Measurements from ENCODE around the gene PRSS1.
"Not testable (repeated sequence)": the region's sequence is repeated elsewhere in the genome, so short reads cannot be mapped to it uniquely, and the experiment has no call there.

The PRSS1 gene

DNA sequence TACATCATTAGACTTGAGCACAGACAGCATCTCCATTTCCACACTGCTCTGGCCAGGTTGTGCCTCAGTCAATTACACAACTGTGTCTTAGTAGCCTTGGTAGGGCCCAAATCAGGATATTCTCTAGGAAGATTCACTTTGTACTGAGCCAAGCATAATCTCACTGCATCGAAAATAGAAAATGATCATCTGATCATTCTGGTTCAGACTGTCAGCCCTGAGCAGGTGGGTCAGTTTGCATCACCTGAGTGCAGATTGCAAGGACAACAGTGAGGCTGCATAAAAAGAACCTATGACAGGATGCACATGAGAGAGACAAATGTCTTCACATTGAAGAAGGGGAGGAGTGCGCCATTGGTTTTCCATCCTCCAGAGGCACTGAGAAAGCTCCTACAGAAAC, 862 bp upstream of the PRSS1 start:
- not testable (repeated sequence) for DNase-seq (ENCODE audit: low read depth)

- no peak for DNase-seq (ENCODE audit: low read depth)
These were observed 1.2 kb downstream of the PRSS1 start for GRCh38 chr7:142750321-142750938.

DNA sequence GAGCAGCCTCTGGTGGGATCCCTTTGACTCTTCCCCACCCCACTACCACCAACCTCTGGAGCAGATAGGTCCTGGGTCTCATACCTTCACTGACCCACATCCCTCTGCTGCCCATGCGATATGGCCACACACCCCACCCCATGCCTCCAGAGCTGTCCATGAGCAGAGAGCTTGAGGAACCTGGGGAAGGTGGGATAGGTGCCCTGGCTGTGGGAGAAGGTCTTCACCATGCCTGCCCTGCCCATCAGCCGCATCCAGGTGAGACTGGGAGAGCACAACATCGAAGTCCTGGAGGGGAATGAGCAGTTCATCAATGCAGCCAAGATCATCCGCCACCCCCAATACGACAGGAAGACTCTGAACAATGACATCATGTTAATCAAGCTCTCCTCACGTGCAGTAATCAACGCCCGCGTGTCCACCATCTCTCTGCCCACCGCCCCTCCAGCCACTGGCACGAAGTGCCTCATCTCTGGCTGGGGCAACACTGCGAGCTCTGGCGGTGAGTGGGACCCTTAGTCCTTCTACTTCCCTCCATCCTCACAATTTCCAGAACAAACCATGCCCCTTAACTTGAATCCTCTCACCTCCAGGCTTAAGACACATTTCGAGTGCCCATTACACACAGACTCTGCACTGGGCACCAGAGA, 2.4 kb downstream of the PRSS1 start:
- DNase-seq (ENCODE audit: low read depth): not testable (repeated sequence)

- no peak for DNase-seq (ENCODE audit: low read depth)
These were observed 3.3 kb downstream of the PRSS1 start for GRCh38 chr7:142752376-142753225.

DNA sequence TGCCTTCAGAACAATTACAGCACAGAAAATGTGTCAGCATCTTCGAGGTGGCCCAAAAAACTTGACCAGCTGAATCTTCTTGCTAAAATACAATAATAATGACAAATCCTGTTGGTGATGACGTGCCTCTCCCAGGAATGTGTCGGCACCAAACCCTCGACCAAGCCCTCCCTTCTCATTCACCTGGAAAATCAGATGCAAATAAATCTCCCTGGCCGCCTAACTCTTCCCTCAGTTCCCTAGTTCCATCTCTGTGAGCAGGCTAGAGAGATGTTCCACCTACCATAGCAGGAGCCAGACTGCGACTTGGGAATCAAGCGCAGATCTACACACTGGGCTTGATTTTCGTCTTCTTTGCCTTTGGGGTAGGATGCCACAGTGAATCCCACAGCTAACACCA, 4.1 kb downstream of the PRSS1 start:
- DNase-seq (ENCODE audit: low read depth): no peak

DNA sequence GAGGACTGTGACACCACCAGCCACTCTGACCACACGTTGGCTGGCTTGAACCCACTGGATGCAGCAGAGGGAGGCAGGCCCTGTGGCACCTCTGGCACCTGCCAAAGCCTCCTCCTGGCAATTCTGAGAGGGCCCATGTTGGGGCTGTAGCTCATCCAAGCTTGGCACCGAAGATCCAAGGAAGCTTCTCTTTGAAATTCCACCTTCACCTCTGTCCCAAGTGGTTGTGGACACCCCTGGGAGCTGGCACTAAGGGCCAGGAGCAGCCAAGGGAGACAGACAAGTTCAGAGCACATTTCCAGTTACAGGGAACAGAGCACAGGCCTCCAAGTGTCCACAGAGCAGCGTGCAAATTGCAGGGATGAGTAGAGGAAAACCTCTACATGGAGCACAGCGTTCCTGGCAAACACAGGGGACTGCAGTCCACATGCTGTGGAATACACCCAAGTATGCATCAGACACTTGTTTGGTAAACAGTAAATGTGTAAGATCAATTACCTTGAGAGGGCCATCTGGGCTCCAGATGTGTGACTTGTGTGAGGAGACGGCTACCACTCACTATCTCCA, 4.7 kb downstream of the PRSS1 start:
- DNase-seq (ENCODE audit: low read depth): not testable (repeated sequence)

- no peak for DNase-seq (ENCODE audit: low read depth)
These were observed 5.7 kb downstream of the PRSS1 start for GRCh38 chr7:142754681-142755575.

DNA sequence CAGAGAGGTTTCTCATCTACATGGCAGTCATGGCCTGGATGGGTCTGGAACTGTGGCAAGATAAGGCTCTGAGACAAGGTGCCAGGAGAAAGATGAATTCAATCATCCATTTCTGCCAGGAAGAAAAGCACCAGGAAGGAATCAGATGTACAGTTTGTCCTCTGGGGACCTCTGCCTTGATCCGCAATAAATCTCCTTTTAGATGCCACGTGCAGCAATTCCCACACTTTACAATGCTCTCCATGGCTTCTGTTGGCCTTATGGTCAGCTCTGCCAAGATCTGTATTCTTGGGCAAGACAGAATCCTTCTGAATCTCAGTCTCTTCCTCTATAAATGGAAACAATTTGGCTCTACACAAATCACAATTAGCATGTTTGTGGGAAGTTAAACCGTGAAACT, 9.0 kb downstream of the PRSS1 start:
- DNase-seq (ENCODE audit: low read depth): not testable (repeated sequence)

- DNase-seq (ENCODE audit: low read depth): no peak
These were observed 10.2 kb downstream of the PRSS1 start for GRCh38 chr7:142759433-142759832.

DNA sequence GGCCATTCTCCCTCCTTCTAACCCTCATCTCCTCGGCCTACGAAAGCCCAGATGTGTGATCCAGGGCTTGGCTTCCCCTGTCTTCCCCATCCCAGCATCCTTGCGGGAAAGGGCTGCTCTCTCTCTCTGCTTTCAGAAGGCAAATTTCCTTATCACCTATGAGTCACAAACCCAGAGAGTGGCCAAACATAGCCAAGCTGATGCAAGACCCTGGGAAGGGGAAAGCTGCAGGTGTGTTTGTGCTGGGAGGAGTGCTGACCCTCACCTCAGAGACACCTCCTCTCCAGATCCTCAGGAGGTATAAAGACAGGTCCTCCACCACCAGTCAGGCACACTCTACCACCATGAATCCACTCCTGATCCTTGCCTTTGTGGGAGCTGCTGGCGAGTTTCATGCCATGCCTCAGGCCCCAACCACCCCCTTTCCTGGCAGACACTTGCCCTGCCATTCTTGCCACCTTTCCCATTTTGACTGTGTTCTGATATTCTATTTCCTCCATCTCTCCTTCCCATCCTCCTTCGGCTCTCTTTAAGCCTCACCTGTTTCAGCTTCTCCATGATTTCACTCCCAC, 10.9 kb downstream of the PRSS1 start:
- no peak for DNase-seq (ENCODE audit: low read depth)

GRCh38 chr7:142761606-142762005, 12.3 kb downstream of the PRSS1 start:
- not testable (repeated sequence) for DNase-seq (ENCODE audit: low read depth)

- no peak for DNase-seq (ENCODE audit: low read depth)
These were observed 12.8 kb downstream of the PRSS1 start for GRCh38 chr7:142762104-142762503.

- DNase-seq (ENCODE audit: low read depth): no peak
These were observed 18.2 kb downstream of the PRSS1 start for GRCh38 chr7:142767451-142767850.

DNA sequence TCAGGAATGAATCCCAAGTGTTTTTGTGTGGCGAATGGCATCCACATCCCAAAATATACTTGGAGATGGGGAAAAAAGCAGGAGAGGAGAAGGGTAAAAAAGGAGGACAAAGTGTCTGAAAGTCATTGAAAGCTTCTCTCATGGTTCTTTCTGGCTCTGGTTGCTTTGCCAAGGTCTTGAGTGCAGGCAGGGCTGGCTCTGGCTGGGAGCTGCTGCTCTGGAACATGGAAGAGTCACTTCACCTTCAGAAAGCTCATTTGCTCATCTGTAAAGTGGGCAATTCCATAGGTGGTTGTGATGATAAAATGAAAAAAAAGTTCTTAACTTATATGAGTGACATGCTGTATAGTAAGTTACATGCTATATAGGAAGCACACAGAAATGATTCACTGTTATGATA, 18.6 kb downstream of the PRSS1 start:
- no peak for DNase-seq (ENCODE audit: low read depth)

- not testable (repeated sequence) for DNase-seq (ENCODE audit: low read depth)
These were observed 19.6 kb downstream of the PRSS1 start for GRCh38 chr7:142768885-142769284.

DNA sequence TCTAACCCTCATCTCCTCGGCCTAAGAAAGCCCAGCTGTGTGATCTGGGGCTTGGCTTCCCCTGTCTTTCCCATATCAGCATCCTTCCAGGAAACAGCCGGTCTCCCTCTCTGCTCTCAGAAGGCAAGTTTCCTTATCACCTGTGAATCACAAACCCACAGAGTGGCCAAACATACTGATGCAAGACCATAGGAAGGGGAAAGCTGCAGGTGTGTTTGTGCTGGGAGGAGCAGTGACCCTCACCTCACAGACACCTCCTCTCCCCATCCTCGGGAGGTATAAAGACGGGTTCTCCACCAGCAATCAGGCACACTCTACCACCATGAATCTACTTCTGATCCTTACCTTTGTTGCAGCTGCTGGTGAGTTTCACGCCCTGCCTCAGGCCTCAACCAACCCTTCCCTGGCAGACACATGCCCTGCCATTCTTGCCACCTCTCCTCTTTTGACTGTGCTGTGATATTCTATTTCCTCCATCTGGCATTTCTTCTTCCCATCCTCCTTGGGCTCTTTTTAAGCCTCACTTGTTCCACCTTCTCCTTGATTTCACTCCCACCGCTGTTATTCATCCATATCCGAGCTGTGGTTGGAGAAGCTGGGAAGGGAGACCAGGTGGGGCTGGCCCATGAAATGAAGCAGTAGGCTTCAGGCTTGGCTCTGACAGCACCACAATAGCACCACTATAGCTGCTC, 21.5 kb downstream of the PRSS1 start, which contains the start of gene PRSS2:
Gene PRSS2, plus strand, starts transcription at position 310 of the 692 bp plus-strand sequence. Its CDS starts 13 bp downstream, at position 323.
- no peak for DNase-seq (ENCODE audit: low read depth)

- DNase-seq (ENCODE audit: low read depth): no peak
These were observed 22.1 kb downstream of the PRSS1 start for GRCh38 chr7:142771353-142771723.

- no peak for DNase-seq (ENCODE audit: low read depth)
These were observed 22.8 kb downstream of the PRSS1 start for GRCh38 chr7:142772051-142772450.

DNA sequence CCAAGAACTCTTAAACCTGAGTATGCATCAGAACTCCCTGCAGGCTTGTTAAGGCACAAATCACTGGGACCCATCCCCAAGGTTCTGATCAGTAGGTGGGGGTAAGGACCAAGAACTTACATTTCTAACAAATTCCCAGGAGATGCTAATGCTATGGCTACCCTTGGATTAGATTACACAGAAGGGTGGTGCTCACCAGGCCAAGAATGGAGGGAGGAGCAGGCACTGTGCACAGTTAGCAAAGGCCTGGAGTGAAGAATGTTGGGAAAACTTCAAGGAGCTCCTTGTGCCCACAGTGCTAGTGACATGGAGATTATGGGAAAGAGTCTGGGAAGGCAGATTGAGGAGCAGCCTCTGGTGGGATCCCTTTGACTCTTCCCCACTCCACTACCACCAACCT, 23.4 kb downstream of the PRSS1 start:
- DNase-seq (ENCODE audit: low read depth): no peak

GRCh38 chr7:142773230-142773629, 24.0 kb downstream of the PRSS1 start:
- no peak for DNase-seq (ENCODE audit: low read depth)
